GM18951 (cell line): ENCODE measurements around the gene PMVK.

Experiments used
- POLR2A ChIP-seq: IDR thresholded peaks from 4 replicates; pipeline ENCODE4 v1.6.1; 2011; ENCODE audit warnings: mild to moderate bottlenecking; ENCODE audit not compliant: insufficient read length, insufficient read depth; ENCODE audit errors: extremely low read depth
- in situ Hi-C: fragments of 300-500 bp; cut with MboI; formaldehyde crosslinking; loops from one replicate; pipeline ENCODE4 v1.12.0; 2022; ENCODE audit warnings: low sequenced_read_pairs, mixed read lengths, inconsistent platforms; ENCODE audit not compliant: unreplicated experiment

Gene PMVK

DNA sequence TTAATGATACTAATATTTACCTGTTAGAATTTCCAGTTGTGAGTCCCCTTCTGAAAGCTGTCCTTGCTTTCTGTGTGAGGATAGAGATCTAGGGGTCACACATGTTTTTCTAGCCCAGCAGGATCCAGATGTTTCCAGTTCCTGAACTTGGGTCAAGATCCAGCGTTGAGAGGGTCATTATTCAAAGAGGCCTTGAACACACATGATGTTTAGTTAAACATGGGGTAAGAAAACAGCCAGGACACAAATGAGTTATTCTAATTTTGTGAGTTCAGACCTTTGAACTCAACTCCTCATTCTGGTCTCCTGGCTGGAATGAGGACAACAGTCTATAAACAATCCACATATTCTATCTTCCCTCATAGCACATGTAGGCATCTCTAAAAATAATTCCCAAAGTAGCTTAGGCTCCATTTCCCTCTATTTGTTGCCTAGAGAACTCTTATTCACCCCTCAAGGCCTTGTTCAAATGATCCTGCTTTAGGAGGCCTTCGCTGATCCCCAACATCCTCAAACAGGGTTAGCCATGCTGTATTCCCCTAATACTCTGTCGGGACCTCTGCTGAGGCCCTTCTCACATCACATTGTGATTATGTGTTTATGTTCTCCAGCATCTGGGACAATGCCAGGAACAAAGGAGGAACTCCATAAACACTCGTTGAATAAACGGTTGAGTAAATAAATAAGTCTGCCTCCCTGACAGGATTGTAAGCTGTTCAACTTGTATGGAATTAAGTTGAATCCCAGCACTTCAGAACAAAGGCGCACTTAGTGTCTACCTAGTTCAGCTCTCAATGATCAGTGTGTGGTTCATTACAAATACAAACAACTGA is 51.4 kb downstream of the PMVK start:
- in situ Hi-C loops = loop anchor here (25.0 kb wide), 1 partner anchor 323 kb away; the partner anchor contains the start of genes CHRNB2 and UBE2Q1
- no peak for TF ChIP-seq POLR2A

DNA sequence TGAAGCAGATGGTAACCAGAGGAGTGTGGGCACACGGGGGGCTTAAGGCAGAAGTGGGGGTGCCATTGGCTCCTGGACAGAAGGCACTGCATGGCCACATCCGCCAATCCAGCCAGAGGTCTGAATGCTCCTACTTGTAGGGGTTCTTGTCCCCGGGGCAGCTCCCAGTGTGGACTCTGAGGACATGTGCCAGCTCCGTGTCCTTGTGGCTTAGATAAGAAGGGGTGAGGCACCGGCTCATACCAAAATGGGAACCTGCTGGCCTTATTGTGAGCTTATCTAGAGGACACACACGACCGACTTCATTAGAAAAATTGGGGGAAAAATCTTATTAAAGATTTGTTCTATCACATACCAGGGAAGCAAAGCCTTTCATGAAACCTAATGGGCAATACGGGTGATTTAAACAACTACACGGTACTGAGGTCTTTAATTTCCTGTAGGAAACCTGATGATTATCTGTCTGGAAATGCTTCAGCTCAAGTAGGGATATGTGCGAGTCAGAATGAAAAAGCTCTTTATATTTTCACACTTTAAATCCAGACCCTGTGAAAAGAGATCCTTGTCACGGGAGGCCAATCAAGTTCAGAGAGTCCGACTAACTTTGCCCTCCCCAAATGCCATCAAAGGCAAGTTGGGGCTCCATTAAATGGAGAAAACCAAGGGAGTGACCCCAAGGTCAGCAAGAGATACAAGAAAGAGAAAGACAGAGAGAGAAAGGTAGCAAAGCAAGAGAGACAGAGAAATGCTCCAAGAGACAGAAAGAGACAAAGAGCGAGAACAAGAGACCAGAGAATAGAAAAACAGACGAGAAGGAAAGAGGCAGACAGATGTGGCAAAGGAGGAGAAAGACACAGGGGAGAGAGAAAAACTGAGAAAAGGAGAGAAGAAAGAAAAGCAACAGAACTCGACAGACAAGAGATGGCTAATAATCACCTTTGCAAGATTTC is 52.3 kb downstream of the PMVK start:
- in situ Hi-C loops = loop anchor here (25.0 kb wide), 1 partner anchor 322 kb away; the partner anchor contains the start of genes CHRNB2 and UBE2Q1
- no peak for TF ChIP-seq POLR2A

DNA sequence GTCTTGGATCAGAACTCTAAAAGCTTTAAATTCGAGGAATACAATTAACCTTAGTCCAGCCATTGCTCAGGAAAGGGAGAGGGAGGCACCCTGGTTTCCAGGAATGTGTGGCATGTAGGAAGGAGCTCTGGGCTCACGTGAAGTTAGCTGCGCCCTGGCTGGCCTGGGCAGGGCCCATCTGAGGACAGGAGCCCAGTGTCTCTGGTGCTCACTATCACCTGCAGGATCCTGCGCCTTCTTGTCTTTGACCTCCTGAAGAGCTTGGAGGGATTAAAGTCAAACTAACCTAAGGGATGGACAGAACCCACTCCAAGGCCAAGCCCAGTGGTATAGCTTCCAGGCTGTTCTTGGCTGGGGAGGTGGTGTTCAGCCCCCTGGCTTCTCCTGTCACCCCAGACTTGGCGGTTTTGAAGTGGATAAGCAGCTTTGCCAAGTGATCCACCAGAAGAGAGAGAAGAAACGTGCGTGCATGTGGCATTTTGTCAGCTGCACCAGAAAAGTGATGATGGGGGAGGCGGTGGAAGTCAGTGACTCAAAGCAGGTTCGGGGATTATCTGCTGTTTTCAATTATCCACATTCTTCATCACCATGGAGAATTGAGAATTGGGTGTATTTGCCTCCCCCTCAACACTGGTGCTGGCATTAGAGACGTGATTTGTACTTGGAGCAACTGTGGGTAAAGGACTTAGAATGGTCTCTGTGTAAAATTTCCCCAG is 54.5 kb downstream of the PMVK start:
- in situ Hi-C loops = loop anchor here (25.0 kb wide), 1 partner anchor 320 kb away; the partner anchor contains the start of genes CHRNB2 and UBE2Q1
- TF ChIP-seq POLR2A = no peak

DNA sequence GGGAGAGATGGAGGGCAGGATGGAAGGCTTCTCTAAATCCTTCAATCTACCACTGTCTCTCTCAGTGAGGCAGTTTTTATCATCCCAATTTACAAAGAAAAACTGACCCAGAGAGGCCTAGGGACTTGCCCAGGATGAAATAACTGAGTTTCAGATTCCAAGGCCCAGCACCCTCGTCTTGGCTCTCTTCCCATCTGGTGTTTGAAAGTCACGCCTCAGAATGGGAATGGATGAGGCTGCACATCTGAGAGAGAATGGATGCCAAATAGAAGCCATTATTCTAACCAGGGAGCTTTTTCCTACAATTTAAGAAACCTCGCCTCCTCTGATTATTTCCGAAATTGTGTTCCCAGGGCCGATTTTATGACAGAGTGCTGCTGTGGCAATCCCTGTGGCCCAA is 55.8 kb downstream of the PMVK start:
- in situ Hi-C loops = loop anchor here (25.0 kb wide), 1 partner anchor 318 kb away; the partner anchor contains the start of genes CHRNB2 and UBE2Q1
- TF ChIP-seq POLR2A = no peak

DNA sequence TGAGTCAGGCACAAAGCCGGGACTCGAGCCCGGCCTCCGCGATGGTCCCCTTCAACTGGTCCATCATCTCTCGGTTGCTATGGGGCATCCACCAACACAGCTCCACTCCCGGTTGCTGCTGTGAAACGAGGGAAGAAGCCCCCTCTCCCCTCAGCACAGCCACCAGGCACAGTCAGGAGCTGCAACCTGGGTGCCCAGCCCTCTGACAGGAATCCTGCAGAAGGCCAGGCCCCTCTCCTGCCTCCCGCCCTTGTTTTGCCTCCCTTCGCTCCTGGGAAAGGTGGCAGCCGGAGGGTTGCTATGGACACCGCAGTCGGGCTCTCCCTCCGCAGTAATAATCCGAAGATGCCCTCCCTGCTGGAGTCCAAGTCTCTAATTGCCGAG is 57.5 kb downstream of the PMVK start:
- in situ Hi-C loops = loop anchor here (5.0 to 25.0 kb wide), 3 partner anchors 73 to 317 kb away; partner anchors contain the start of genes CHRNB2 and UBE2Q1
- TF ChIP-seq POLR2A = no peak

DNA sequence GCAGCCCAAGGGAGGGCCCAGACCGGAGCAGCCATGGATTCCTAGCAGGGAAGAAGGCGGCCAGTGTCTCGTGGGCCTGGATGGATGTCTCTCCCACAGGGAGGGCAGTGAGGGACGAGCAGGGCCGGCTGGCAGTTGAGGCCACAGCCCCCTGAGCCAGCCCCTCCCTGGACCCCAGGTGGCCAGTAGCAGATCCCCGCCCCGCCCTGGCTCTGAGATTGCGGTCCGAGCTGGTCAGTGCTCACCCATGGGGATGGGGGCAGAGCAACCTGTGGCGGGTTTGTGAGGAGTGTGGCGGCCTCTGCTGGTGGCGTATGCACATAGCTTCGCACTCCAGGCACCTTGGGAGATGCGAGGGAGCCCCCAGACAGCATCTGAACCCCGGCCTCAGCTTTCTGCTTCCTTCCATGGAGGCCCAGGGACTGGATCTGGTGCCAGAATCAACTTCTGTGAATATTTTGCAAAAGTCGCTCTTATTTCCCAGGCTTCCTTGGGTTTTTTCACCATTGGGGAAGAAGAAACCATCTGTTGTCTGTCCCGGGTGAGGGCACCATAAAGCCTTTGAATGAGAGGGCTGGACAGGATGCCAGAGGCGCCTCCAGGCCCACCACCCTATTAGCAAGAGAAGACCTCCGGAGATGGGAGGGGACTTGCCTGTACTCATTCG is 58.0 kb downstream of the PMVK start:
- TF ChIP-seq POLR2A = no peak
- in situ Hi-C loops = loop anchor here (5.0 to 25.0 kb wide), 3 partner anchors 74 to 316 kb away; partner anchors contain the start of genes CHRNB2 and UBE2Q1

DNA sequence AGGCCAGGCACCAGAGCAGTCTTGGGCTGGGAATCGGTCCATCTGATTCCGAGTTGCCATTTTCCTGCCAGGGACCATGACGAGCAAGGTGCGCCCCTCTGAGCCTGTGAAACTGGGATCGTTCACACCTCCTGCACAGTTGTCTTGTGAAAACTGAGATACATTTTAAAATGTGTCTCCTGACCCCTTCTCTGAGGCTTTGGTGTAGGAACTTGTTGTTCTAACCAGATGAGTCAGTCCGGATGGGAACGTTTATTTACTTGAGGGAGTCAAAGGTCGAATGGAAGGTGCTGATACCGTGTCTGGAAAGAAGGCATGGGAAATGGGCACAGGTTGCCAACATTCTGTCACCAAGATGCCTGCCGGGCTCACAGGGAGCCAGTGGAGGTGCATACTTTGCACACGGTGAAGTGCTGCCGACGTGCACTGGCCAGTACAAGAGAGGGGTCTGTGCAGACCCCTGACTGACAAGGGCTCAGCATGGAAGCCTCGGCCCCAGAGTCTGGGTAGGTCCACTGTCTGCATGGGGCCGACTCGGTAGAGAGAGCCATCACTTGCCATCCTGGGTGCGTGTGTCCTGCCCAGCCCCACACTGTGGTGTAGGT is 59.0 kb downstream of the PMVK start:
- no peak for TF ChIP-seq POLR2A
- in situ Hi-C loops = loop anchor here (5.0 to 25.0 kb wide), 3 partner anchors 75 to 315 kb away; partner anchors contain the start of genes CHRNB2 and UBE2Q1

DNA sequence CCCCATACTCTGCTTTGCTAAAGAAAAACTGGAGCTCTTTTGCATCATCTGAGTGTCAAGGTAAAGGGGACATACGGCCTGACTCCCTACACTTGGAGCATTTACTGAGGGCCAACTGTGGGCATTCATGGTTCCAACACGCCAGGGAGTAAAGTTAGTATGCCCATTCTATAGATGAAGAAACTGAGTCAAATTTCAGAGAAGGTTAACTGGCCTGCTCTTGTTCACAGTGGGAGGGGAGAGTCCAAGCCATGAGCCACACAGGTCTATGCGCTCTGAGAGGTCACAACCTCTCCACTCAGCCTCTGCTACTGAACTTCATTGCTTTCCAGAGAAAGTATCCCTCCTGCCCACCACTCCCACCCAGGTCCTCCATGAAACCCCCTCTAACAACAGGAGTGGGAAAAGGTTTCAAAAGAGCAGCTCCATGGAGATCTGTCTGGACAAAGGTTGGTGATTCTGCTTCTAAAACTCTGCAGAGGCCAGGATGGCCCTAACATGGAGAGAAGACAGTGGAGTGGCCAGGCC is 59.6 kb downstream of the PMVK start:
- TF ChIP-seq POLR2A = no peak
- in situ Hi-C loops = loop anchor here (5.0 to 25.0 kb wide), 3 partner anchors 75 to 315 kb away; partner anchors contain the start of genes CHRNB2 and UBE2Q1
